B cell (primary cell): ENCODE measurements around the gene TNRC6B. TPM values are rescaled to one million over a fixed set of nuclear protein-coding genes. Genes with fewer than 3 reads are reported as not detected.
A peak's percentile ranks its signal among the peaks of the same experiment; 100 is the strongest.
"Not testable (repeated sequence)": the region's sequence is repeated elsewhere in the genome, so short reads cannot be mapped to it uniquely, and the experiment has no call there.

Source experiments
- ATAC-seq: fragments of 200-7000 bp; cut with Tn5 transposase; one replicate; pipeline ENCODE4 v1.10.0; 2021; ENCODE audit warnings: low read depth, mild to moderate bottlenecking, moderate number of reproducible peaks, moderate library complexity
- CTCF ChIA-PET: fragments of 350-600 bp; sonication (Branson Sonifier 250); formaldehyde crosslinking; loops from one replicate; lab custom pipeline; 2021; ENCODE audit warnings: antibody characterized with exemption, inconsistent platforms; lab: Charles Lee
- POLR2A ChIA-PET: fragments of 350-600 bp; sonication (Branson Sonifier 250); formaldehyde crosslinking; loops from one replicate; lab custom pipeline; 2021; ENCODE audit warnings: antibody characterized with exemption; lab: Charles Lee
- DNase-seq: peaks from one replicate; pipeline ENCODE4 v3.0.0; 2013
- H2AFZ ChIP-seq: 2 replicates; pipeline ENCODE4 v1.6.1; 2012; ENCODE audit warnings: mild to moderate bottlenecking, low read depth, low read length; ENCODE audit not compliant: insufficient read depth, poor library complexity, severe bottlenecking
- H3K27ac ChIP-seq, 2 donors: 1 replicate in 1 of 2; 2 replicates in 1 of 2; pipeline ENCODE4 v1.5.1; 2012 to 2013; ENCODE audit warnings: low read length in 2 of 2, mild to moderate bottlenecking in 2 of 2, moderate library complexity in 1 of 2
- H3K27me3 ChIP-seq, 4 experiments: fragments of 200-600 bp in 1 of 4; sonication (generic) in 1 of 4; replicated peaks in 1 of 4; 1 replicate in 2 of 4; 2 replicates in 2 of 4; pipeline versions ENCODE4 v1.6.1 to v1.7.0; 2013 to 2016; ENCODE audit warnings: low read length in 3 of 4, mild to moderate bottlenecking in 2 of 4, mixed read lengths in 1 of 4, moderate library complexity in 1 of 4; ENCODE audit not compliant: insufficient read depth in 4 of 4, control insufficient read depth in 3 of 4; ENCODE audit errors: control extremely low read depth in 1 of 4
- H3K36me3 ChIP-seq, 2 experiments: replicated peaks in 1 of 2; 1 replicate in 1 of 2; 2 replicates in 1 of 2; pipeline versions ENCODE4 v1.6.1 to v1.7.1; 2013; ENCODE audit warnings: low read length in 1 of 2; ENCODE audit not compliant: insufficient read depth in 2 of 2, control insufficient read depth in 1 of 2; ENCODE audit errors: control extremely low read depth in 1 of 2, extremely low read depth in 1 of 2
- H3K4me1 ChIP-seq, 2 donors: fragments of 200-600 bp in 1 of 2; sonication (generic) in 1 of 2; 1 replicate in 1 of 2; 2 replicates in 1 of 2; pipeline versions ENCODE4 v1.5.1 to v1.6.1; 2013 to 2017; ENCODE audit warnings: low read length in 2 of 2; ENCODE audit not compliant: control insufficient read depth in 2 of 2, insufficient read depth in 2 of 2
- H3K4me2 ChIP-seq: replicated peaks from 2 replicates; pipeline ENCODE3; 2012; ENCODE audit warnings: mild to moderate bottlenecking, low read depth, low read length; ENCODE audit not compliant: poor library complexity, severe bottlenecking
- H3K4me3 ChIP-seq, 5 experiments: fragments of 200-600 bp in 1 of 5; sonication (generic) in 1 of 5; 1 replicate in 3 of 5; 2 replicates in 2 of 5; pipeline versions ENCODE4 v1.5.1 to v1.7.0; 2011 to 2016; ENCODE audit warnings: low read length in 4 of 5, mild to moderate bottlenecking in 4 of 5, low read depth in 2 of 5, control low read depth in 1 of 5, moderate library complexity in 1 of 5; ENCODE audit not compliant: insufficient read depth in 1 of 5; ENCODE audit errors: control extremely low read depth in 1 of 5, extremely low read depth in 1 of 5
- H3K79me2 ChIP-seq: fragments of 200-600 bp; sonication (generic); one replicate; pipeline ENCODE4 v1.6.0; 2016; ENCODE audit warnings: low read length; ENCODE audit not compliant: control insufficient read depth, insufficient read depth
- H3K9ac ChIP-seq: fragments of 200-600 bp; sonication (generic); 2 replicates; pipeline ENCODE4 v1.6.1; 2017; ENCODE audit warnings: mild to moderate bottlenecking, low read length, moderate library complexity
- H3K9me3 ChIP-seq, 3 donors: one replicate each; pipeline versions ENCODE4 v1.6.1 to v1.7.1; 2013; ENCODE audit warnings: low read length in 2 of 3; ENCODE audit not compliant: control insufficient read depth in 2 of 3, insufficient read depth in 1 of 3; ENCODE audit errors: control extremely low read depth in 1 of 3
- H4K20me1 ChIP-seq: 2 replicates; pipeline ENCODE4 v1.6.0; 2012; ENCODE audit warnings: mild to moderate bottlenecking, low read length; ENCODE audit not compliant: insufficient read depth, control insufficient read depth, poor library complexity, severe bottlenecking
- H3K27ac Mint-ChIP-seq: one replicate; pipeline ENCODE4 v1.8.0; 2021; ENCODE audit warnings: mixed read lengths
- H3K27me3 Mint-ChIP-seq: one replicate; pipeline ENCODE4 v1.8.0; 2021; ENCODE audit warnings: mixed read lengths
- H3K4me1 Mint-ChIP-seq: one replicate; pipeline ENCODE4 v1.8.0; 2021; ENCODE audit warnings: mixed read lengths
- H3K4me3 Mint-ChIP-seq: one replicate; pipeline ENCODE4 v1.8.0; 2021; ENCODE audit warnings: mixed read lengths
- H3K9me3 Mint-ChIP-seq: one replicate; pipeline ENCODE4 v1.8.0; 2022; ENCODE audit warnings: mixed read lengths; ENCODE audit not compliant: insufficient read depth
- EZH2 ChIP-seq: IDR thresholded peaks from 2 replicates; pipeline ENCODE4 v1.6.1; 2012; ENCODE audit warnings: borderline replicate concordance, low read depth, mild to moderate bottlenecking, moderate library complexity, low read length; ENCODE audit not compliant: insufficient read depth, poor library complexity, severe bottlenecking
- WGBS: methylation state at CpG from one replicate; pipeline ENCODE4 v1.1.5; 2013; ENCODE audit warnings: missing lambda C conversion rate; ENCODE audit not compliant: insufficient coverage; 5-methylcytosine and 5-hydroxymethylcytosine counted together
- intact Hi-C: fragments of 100-400 bp; cut with micrococcal nuclease; formaldehyde crosslinking; loops from one replicate; pipeline ENCODE4 v1.10.0; 2022
- polyA plus RNA-seq: library from polyadenylated mRNA; depleted of rRNA; stranded (reverse); fragments of >200 nt; gene quantifications from 2 replicates; pipeline ENCODE4 v1.2.3, GENCODE V29; 2012
- total RNA-seq, 2 donors: library from RNA; stranded (reverse); fragments of 120-200 nt in 1 of 2; gene quantifications; 1 replicate in 1 of 2; 2 replicates in 1 of 2; pipeline versions ENCODE4 v1.2.3 to v1.2.4, GENCODE V29; 2013 to 2022
- TF ChIP-seq, protein P1 (sequence below): fragments of 200-600 bp; IDR thresholded peaks from one replicate; pipeline ENCODE4 v1.8.0; 2022; ENCODE audit warnings: antibody characterized with exemption, mild to moderate bottlenecking

The TNRC6B gene
- total and polyA plus RNA-seq, 2 donors (not counting 1 experiment from before 2014, with no cell fraction given) = 28.8 to 210 TPM

- no peaks in the 10 kb centered on the region for H3K27me3 Mint-ChIP-seq
- TF ChIP-seq EZH2 = no peak
- TF ChIP-seq, protein P1, sequence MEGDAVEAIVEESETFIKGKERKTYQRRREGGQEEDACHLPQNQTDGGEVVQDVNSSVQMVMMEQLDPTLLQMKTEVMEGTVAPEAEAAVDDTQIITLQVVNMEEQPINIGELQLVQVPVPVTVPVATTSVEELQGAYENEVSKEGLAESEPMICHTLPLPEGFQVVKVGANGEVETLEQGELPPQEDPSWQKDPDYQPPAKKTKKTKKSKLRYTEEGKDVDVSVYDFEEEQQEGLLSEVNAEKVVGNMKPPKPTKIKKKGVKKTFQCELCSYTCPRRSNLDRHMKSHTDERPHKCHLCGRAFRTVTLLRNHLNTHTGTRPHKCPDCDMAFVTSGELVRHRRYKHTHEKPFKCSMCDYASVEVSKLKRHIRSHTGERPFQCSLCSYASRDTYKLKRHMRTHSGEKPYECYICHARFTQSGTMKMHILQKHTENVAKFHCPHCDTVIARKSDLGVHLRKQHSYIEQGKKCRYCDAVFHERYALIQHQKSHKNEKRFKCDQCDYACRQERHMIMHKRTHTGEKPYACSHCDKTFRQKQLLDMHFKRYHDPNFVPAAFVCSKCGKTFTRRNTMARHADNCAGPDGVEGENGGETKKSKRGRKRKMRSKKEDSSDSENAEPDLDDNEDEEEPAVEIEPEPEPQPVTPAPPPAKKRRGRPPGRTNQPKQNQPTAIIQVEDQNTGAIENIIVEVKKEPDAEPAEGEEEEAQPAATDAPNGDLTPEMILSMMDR = no peak
- Histone ChIP-seq H3K4me2 (no peak overlapping the region), H3K9me3 (no peaks in the 10 kb centered on the region), H3K9ac (no peak overlapping the region), H3K36me3 (peaks cover 5 to 30% of the 10 kb centered on the region in 2 experiments), H3K4me3 (no peak overlapping the region), H3K27ac (no peak overlapping the region), H3K4me1 (no peaks in the 10 kb centered on the region), H2AFZ (no peak overlapping the region), H3K27me3 (no peaks in the 10 kb centered on the region), H4K20me1 (peaks cover 8% of the 10 kb centered on the region), H3K79me2 (peaks cover 30% of the 10 kb centered on the region)
- intact Hi-C loops = no loop called here
- peaks cover 5% of the 10 kb centered on the region for H3K4me1 Mint-ChIP-seq
- DNase-seq (no peak), ATAC-seq (no peak)
- POLR2A ChIA-PET = no interaction called here
- CTCF ChIA-PET = interaction anchor here (1.2 kb wide), 1 partner anchor 9 kb away, joined by 3 read pairs; no protein-coding TSS in a partner anchor
- H3K4me3 Mint-ChIP-seq = no peak overlapping the region
- no peaks in the 10 kb centered on the region for H3K9me3 Mint-ChIP-seq
- 100% methylated on average over 2 of the region's 4 CpGs for WGBS
- no peak overlapping the region for H3K27ac Mint-ChIP-seq
Observed at GRCh38 chr22:40153705-40154104, 24.0 kb upstream of the TNRC6B start.

DNA sequence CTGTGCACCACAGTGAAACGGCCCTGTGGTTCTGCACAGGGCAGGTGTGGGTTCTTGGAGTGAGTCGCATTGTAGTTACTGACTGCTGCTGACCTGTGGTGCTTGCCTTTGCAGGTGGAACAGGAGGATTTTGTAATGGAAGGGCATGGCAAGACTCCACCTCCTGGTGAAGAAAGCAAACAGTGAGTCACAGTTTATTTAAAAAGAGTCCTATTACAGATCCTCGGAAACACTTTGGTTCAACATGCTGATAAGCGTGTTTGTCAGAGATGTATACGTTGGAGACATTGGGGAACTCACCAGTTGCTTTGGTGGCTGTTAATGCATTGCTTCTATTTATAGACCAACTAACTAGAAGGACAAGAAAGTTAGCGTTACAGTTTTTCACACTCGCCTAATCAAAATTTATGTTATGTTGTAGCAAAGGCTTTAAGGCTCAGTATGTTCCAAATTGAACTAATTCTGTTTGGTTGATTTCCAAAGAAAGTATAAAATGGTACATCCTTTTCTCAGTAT lies 21.7 kb upstream of the TNRC6B start:
- H3K9me3 ChIP-seq = no peaks in the 10 kb centered on the region
- 69% methylated on average over 3 of the region's 7 CpGs for WGBS
- intact Hi-C loops = no loop called here
- H3K27me3 ChIP-seq = no peaks in the 10 kb centered on the region
- H4K20me1 ChIP-seq = peaks cover 11% of the 10 kb centered on the region
- Mint-ChIP-seq H3K27me3 (no peaks in the 10 kb centered on the region), H3K27ac (peak overlapping the region; percentile 60), H3K4me1 (peaks cover 5% of the 10 kb centered on the region), H3K9me3 (no peaks in the 10 kb centered on the region), H3K4me3 (no peak overlapping the region)
- ChIA-PET CTCF (no interaction called here), POLR2A (no interaction called here)
- no peak overlapping the region for H3K4me2 ChIP-seq
- H3K79me2 ChIP-seq = peaks cover 30% of the 10 kb centered on the region
- no peak overlapping the region for H3K27ac ChIP-seq
- no peak overlapping the region for H3K9ac ChIP-seq
- no peak overlapping the region for H3K4me3 ChIP-seq
- H3K4me1 ChIP-seq = no peaks in the 10 kb centered on the region
- no peak overlapping the region for H2AFZ ChIP-seq
- TF ChIP-seq EZH2 = no peak
- TF ChIP-seq, protein P1 = no peak
- peaks cover 5 to 35% of the 10 kb centered on the region in 2 experiments for H3K36me3 ChIP-seq
- DNase-seq (no peak), ATAC-seq (no peak)

GRCh38 chr22:40156682-40157081 lies 21.0 kb upstream of the TNRC6B start:
- CTCF ChIA-PET, DNase-seq, H3K4me1 Mint-ChIP-seq, H3K27ac Mint-ChIP-seq, H3K4me2 ChIP-seq, H3K4me1 ChIP-seq, H3K9me3 ChIP-seq, H3K9me3 Mint-ChIP-seq, H3K27me3 ChIP-seq, ATAC-seq, H3K9ac ChIP-seq, H3K4me3 Mint-ChIP-seq, POLR2A ChIA-PET, H3K27me3 Mint-ChIP-seq, intact Hi-C loops, H3K4me3 ChIP-seq, H2AFZ ChIP-seq, H3K27ac ChIP-seq: not testable (repeated sequence)
- Histone ChIP-seq H4K20me1 (peaks cover 11% of the 10 kb centered on the region), H3K79me2 (peaks cover 37% of the 10 kb centered on the region), H3K36me3 (peaks cover 5 to 38% of the 10 kb centered on the region in 2 experiments)
- 95% methylated on average over 2 of the region's 6 CpGs for WGBS
